Medulla oblongata (tissue), 1 donor: ENCODE measurements around the gene CEMP1.
"Not testable (repeated sequence)": the region's sequence is repeated elsewhere in the genome, so short reads cannot be mapped to it uniquely, and the experiment has no call there.

ENCODE experiments used
- DNase-seq: peaks from one replicate; pipeline ENCODE4 v3.0.0-alpha.2; 2015; ENCODE audit errors: extremely low spot score

CEMP1 gene, protein sequence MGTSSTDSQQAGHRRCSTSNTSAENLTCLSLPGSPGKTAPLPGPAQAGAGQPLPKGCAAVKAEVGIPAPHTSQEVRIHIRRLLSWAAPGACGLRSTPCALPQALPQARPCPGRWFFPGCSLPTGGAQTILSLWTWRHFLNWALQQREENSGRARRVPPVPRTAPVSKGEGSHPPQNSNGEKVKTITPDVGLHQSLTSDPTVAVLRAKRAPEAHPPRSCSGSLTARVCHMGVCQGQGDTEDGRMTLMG

DNA sequence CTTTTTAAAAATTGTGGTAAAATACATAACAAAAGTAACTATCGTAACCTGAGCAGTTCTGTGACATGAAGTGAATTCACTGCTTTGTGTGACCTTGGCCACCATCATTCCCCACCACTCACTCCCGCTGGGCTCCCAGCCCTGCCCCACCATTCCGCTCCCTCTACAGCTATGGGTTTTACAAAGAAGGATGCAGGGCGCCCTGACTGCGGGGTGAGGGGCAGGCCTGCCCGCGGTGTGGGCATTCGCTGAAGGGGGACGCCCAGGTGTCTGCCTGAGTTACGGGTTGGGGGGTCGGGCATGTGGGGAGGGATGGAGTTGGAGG lies at the start of gene CEMP1:
CEMP1 (minus strand) TSS at position 38 of the 325 bp plus-strand sequence. CDS start 335 bp downstream, outside the sequence.
- DNase-seq, result no peak

DNA sequence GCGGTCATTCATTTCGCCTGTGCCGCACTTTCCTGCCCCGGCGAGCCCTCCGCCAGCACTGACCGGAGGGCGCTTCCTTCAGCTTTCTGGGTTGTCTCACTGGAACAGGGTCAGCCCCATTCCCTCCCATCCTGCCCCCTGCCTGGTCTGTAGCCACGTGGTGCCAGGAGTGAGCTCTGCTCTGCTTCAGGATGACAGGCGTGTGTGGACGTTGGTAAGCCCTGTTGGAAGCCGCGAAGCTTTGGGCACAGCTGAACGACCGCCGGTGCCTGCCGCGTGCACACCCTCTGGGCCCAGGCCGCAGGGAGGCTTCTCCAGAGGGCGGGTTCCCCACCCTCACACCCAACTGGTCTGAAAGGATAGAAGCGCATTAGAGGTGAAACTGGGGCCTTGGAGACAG lies 49.6 kb upstream of the CEMP1 start:
- not testable (repeated sequence) for DNase-seq

DNA sequence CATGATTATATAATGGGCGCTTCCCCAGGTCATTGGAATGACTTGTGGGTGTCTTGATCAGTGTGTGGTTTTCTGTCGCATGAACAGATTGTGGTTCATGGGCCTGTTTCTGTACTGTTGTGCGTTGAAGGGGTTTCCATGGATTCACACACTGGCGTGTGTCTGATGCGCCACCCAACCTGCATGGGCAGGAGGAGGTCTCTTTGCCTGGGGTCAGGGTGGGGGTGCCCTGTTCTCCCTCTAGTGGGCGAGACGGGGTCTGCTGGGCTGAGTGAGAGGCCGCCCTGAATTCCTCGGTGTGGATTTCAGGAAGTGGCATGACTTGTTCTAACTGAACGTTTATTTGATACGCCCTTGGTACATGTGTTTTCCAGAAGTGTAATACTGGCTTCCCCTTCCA lies 48.9 kb upstream of the CEMP1 start:
- DNase-seq, result not testable (repeated sequence)

DNA sequence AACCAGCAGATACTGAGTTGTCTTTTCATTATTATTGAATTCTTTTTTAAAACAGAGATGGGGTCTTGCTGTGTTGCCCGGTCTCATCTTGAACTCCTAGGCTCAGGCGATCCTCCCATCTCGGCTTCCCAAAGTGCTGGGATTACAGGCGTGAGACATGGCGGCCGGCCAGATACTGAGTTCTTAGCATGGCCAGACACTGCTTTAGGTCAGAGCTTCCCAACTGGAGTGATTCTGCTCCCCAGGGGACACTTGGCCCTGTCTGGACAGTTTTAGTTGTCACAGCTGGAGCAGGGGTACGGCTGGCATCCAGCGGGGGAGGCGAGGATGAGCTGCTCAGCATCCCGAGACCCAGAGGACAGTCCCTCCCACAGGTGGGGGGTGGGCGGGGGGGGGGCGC lies 47.7 kb upstream of the CEMP1 start:
- not testable (repeated sequence) for DNase-seq

DNA sequence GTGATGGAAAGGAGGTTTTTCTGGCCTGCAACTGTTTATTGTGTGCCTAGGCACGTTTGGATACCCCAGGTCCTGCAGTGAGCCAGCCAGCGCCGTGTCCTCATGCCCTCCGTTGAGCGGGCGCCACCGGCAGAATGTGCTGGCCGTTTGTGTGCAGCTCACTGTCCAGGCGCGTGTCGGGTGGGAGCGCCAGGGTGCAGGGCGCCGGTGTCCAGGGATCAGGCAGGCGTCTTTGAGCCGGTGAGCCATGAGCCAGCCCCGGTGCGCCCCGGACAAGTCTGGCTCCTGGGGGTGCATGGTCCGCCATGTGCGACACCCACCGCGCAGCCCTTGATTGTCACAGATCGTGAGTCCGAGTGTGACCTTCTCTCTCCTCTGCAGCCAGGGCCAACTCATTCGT lies 45.8 kb upstream of the CEMP1 start:
- not testable (repeated sequence) for DNase-seq

DNA sequence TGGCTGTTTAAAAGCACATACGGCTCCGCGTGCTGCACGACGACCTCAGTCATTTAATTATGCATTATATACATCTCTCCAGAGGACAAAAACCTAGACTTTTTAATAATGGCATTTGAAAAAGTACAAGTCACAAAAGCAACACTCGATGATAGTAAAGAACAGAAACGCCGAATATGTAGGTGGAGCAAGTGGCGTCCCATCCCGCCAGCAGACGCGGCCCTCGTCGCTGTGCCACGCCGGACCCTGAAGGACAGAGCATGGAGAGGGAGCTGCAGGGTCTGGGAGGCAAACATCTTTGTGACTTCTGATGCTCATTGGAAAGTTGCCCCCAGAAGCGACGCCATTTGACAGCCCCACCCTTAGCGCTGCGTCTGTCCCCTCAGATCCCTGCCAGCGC lies 44.6 kb upstream of the CEMP1 start:
- not testable (repeated sequence) for DNase-seq

DNA sequence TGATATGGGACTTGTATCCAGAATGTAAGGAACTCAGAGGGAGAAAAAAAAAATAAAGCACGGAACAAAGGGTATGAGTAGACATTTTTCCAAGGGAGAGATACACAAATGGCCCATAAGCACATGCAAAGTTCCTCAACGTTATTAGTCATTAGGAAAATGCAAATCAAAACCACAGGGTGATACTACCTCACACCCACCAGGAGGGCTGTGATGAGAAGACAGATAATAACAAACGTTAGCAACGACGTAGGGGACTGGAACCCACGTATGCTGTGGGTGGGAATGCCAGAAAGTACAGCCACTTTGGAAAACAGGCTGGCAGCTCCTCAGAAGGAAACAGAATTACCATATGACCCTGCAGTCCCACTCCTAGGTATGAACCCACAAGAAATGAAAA lies 41.5 kb upstream of the CEMP1 start:
- DNase-seq, result not testable (repeated sequence)

DNA sequence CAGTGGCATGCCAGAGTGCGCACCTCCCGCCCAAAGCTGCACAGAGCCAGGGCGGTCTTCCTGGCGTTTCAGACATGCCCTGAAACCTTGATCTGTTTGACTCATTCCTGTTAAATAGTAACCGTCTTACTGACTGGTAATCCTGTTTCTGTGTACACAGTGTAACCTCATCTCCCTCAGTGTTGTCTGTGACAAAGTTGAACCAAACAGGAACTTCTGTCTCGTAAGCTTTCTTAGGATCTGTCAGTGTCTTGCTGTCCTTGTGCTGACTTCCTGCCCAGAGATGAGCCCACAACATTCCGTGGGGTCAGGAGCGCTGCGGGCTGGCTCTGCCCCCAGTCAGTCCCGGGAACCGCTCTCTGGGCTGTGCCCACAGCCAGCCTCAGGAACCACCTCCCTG lies 37.4 kb upstream of the CEMP1 start:
- not testable (repeated sequence) for DNase-seq

DNA sequence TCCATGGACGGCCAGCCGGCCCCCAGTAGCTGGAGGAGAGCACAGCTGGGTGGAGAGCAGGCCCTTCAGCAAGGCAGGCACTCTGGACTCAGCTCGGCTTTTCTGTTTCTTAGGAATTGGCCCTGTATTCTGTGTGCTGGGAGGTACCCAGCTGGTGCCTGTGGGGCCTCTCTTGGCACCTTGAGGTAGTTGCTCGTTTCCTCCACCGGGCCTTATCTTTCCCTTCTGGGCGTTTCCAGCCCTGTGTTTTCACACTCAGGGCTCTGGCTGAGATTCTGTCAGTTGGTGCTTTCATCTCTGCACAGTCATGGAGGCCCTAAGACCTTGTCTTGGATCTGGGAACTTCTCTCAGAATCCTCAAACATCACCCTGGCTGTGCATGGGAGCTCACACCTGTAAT lies 36.3 kb upstream of the CEMP1 start:
- not testable (repeated sequence) for DNase-seq

DNA sequence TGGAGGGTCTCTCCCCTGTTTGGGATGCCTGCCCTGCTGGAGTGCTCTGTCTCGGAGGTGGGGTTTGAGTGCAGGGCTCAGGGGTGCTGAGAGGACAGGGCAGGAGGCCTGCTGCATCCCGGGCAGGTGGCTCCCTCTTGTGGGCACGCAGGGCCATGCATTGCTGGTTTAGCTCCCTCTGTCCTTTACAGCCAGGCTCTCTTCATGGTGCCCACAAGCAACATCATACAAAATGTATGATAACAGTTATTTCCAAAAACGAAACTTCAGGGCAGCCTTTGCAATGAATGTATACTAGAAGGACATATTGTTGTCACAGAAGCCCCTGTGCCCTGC lies 29.6 kb upstream of the CEMP1 start:
- not testable (repeated sequence) for DNase-seq

DNA sequence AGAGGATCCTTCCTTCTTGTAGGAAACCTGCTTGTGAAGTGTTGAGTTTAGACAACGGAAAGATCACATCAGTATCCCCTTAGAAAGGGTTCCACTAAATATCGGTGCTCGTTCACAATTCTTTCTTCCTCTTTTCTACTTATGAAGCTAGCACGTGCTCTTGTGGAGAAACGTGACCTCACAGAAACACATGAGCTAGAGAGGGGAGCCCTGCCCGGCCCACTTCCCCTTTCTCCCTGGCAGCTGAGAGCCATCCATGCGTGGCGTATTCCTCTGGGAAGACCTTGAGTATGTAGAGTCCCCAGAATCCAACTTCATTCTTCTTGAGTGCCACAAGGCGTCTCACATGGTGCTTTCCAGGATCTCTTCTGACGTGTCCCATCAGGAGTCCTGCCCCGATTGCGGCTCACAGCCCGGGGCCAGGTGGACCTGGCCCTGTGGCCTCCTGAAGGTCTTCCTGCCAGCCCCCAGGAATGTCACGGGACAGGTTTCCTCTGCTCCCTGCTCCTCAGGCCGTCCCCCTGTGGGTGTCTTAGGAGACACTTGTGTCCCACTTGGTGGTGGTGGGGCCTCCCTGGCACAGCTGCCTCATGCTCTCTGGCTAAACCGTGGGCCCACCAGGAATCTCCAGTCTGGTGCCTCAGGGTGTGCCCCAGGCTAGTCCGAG lies 29.1 kb upstream of the CEMP1 start:
- DNase-seq, result not testable (repeated sequence)

DNA sequence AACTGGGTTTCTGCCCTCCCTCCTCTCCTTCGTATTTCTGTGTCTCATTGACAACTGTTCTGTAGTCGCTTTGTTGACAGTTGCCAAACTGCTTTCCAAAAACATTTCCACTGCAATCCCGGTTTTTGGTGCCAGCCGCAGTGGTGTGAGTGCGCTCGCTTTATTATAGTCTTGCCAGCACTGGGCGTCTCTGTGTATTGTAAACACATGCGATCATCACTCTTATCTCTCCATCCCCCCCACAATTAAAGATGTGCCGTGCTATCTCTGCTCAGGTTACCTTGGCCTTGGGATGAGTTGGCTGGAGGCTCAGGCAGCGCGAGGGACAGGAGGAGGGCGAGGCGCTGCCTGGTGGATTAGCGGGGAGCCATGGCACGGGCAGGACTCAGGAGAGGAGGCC lies 25.9 kb upstream of the CEMP1 start:
- DNase-seq, result not testable (repeated sequence)

DNA sequence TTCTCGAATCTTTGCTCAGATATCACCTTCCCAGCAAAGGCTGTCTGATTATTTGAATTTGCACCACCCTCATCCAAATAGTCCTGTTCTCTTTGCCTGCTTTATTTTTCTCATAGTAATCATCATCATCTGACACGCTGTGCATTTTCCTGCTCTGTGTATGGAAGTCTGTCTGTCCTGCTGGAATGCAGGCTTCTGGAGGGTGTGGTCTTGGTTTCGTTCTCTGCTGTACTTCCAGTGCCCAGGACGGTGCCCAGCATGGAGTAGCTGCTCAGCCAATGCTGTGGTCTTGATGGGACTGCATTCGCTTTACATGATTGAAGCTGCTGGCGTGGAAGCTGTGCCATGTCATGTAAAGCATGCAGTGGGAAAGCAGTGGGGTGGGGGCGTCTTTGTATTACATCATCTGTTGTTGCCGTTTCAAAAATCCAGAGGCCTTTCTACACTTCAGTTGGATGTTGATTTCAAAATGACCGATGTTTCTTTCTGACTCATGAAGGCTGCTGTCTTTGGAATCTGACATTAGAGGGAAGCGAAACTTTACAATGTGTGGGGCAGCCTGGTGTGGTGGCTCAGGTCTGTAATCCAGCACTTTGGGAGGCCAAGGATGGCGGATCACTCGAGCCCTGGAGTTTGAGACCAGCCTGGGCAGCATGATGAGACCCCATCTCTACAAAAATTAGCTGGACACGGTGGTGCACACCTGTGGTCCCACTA lies 23.7 kb upstream of the CEMP1 start:
- DNase-seq, result not testable (repeated sequence)

DNA sequence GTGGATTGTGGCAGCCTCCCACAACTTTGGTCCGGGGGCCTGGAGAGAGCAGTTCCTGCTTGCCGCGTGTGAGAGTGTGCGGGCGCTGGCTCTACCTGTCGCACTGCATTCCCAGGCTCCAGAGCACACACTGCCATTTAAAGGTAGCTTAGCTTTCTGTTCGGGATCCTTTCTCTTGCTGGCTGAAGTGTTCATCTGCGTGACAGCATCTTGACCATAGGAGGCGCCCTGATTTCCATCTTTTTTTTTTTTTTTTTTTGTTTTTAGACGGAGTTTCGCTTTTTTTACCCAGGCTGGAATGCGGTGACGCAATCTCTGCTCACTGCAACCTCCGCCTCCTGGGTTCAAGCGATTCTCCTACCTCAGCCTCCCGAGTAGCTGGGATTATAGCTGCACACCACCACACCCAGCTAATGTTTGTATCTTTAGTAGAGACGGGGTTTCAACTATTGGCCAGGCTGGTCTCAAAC lies 20.2 kb upstream of the CEMP1 start:
- DNase-seq, result not testable (repeated sequence)

DNA sequence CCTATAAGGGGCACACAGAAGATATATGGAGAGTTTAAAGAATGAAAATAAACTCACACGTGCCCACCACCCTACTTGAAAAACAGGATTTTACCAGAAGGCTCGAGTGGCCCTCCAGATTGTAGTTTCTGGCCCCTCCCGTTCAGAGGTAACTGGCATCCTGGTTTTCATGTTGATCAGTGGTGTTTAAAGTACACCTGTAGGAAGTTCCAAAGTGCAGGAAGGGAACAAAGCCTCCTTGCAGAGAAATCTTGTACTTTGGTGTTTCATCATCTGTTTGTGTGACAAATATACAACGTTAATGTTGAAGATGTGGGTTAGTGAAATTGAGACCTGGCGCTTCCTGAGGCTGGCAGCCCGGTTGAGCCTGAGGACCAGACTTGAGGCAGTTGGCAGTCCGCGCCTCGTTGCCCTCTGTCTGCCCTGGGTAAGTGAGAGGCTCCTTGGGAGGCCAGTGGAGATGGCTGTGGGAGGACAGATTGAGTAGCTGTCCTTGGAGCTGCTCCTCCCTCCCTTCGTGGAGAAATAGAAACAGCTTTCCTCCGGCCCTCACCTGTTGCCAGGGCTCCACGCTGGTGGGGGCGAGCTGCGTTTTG lies 19.2 kb upstream of the CEMP1 start:
- DNase-seq, result not testable (repeated sequence)

DNA sequence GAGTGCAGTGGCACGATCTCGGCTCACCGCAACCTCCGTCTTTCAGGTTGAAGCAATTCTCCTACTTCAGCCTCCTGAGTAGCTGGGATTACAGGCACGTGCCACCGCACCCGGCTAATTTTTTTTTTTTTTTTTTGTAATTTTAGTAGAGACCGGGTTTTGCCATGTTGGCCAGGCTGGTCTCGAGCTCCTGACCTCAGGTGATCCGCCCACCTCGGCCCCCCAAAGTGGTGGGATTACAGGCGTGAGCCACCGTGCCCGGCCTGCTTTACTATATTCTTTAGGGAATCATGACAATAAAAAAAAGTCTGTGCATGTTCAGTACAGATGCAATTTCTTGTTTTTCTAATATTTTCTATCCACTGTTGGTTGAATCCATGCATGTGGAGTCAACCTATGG lies 12.6 kb upstream of the CEMP1 start:
- not testable (repeated sequence) for DNase-seq

DNA sequence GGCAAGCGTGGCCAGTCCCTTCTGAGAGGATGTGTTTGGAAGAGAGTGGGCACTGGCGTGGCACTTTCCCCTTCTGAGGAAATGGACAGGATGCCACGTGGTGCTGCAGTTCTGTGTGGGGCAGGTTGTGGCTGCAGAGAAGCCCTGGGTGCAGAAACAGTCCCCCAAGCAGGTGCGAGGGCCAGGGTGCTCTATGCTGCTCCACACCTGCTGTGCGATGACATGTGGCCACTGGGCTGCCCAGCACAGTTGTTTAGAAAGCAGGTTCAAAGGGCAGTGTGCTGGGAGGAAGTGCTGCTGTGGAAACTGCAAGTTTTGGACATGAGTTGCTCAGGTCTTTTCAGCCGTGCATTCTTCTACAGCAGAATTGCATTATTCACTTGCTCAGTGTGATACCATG lies 10.2 kb upstream of the CEMP1 start:
- not testable (repeated sequence) for DNase-seq

DNA sequence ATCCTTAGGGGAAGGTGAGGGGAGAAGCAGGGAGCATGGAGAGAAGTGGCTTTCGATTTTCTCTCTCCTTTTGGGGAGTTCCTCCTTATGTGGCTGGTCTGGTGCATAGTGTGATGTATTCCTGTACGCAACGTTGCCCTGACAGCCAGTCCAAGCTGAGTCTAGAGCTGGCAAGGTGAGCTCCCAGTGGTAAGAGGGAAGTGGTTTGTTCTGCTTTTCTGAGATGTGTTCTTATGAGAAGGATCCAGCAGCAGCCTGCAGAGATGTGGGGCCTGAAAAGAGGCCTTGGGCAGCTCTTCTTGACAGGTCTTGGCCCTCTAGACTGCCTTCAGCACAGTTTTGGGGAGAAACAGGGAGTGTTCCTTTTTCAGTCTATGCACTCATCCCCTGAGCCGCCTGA lies 9.7 kb upstream of the CEMP1 start:
- not testable (repeated sequence) for DNase-seq

DNA sequence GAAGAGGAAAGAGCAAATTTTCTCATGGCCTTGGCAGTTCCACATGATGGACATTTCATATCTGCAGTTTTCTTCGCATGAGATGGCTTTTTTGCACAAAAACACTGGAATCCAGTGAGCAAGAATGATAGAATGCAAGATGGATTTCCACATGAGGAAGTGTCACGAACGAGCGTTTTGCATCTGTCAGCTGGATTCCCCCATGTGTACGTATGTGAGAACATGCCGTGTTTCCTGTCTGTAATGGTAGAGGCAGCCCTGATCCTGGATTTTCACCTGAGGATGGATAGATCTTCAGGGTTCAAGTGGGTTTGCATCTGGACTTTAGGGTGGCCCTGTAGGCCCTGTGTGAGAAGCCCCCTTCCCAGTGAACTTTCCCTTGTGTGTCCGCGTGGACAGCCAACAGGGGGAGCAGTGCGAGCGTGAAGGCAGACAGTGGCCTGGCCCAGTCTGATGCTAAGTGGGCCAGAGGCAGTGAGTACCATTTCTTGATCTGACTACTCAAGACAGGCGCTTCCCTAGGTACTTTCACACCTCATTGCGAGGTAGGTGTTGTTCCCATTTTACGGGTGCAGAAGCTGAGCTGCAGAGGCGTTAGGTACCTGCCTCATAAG lies 8.7 kb upstream of the CEMP1 start:
- DNase-seq, result not testable (repeated sequence)

DNA sequence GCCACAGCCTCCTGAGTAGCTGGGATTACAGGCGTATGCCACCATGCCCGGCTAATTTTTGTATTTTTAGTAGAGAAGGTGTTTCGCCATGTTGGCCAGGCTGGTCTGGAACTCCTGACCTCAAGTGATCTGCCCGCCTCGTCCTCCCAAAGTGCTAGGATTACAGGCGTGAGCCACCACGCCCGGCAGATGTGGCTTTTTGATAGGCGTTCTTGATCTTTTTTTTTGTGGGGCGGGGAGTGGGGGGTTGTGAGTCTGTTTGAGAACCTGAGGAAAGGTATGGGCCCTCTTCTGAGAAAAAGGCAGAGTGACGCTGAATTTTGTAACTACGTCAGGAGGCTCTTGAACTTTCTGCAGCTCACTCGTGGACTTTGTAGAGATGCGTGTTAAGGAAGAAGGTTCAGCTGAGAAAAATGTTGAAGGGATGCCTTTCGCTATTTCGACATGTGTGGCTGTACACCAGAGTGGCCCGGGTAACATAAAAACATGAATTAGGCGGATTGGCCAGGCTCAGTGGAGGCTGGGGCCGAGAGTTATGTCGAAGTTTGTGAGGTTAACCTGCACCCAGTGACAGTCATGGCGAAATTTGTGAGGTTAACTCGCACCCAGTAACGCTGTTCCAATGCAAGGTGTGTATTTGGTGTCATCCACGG lies 8.1 kb upstream of the CEMP1 start:
- DNase-seq, result not testable (repeated sequence)
